Adrenal gland (tissue), 5 donors: ENCODE data around the gene TXLNB.

Source experiments
- CTCF ChIP-seq, 6 experiments: fragments of 450-650 bp in 4 of 6; fragments of 200-600 bp in 2 of 6; sonication (generic) in 1 of 6; IDR thresholded peaks; 1 replicate in 5 of 6; 2 replicates in 1 of 6; pipeline versions ENCODE4 v1.5.1 to v1.8.0; 2016 to 2021; ENCODE audit warnings: antibody characterized with exemption in 6 of 6, mild to moderate bottlenecking in 2 of 6, moderate library complexity in 1 of 6
- POLR2A ChIP-seq, 2 donors: fragments of 450-650 bp; IDR thresholded peaks; one replicate each; pipeline ENCODE4 v1.6.1; 2017; ENCODE audit warnings: antibody characterized with exemption in 2 of 2, mild to moderate bottlenecking in 2 of 2, moderate library complexity in 1 of 2
- donor health status: DM: no; HTN: no; CAD: no.

- TF ChIP-seq POLR2A (IDR thresholded peaks at IDR 0.05) (no peak), CTCF (IDR thresholded peaks at IDR 0.05) (no peak)
Measured at GRCh38 chr6:139288496-139289040, 3.2 kb downstream of the TXLNB start.
